Bronchial epithelial cell (primary cell): Measurements from ENCODE around the gene IFIT1. TPM values are rescaled to one million over a fixed set of nuclear protein-coding genes. Genes with fewer than 3 reads are reported as not detected.

Experiments
- DNase-seq: peaks from one replicate; pipeline ENCODE4 v3.0.0-alpha.2; 2010; ENCODE audit warnings: low read depth
- FAIRE-seq: peaks from 2 replicates; lab custom pipeline; 2011; peaks lifted over from hg19 to GRCh38; lab: Jason Lieb, UNC
- H3K27me3 ChIP-seq: 2 replicates; pipeline ENCODE4 v1.5.1; 2011; ENCODE audit warnings: low read length; ENCODE audit not compliant: control insufficient read depth, insufficient read depth
- H3K36me3 ChIP-seq: 2 replicates; pipeline ENCODE4 v1.5.1; 2011; ENCODE audit warnings: low read length; ENCODE audit not compliant: control insufficient read depth, insufficient read depth
- H3K4me3 ChIP-seq: 2 replicates; pipeline ENCODE4 v1.5.1; 2011; ENCODE audit warnings: mild to moderate bottlenecking, low read depth, low read length, control low read depth
- total RNA-seq: library from RNA; depleted of rRNA; stranded (reverse); fragments of >200 nt; gene quantifications from 2 replicates; pipeline ENCODE4 v1.2.1, GENCODE V29; 2014
- TF ChIP-seq, protein P1 (sequence below): IDR thresholded peaks from 2 replicates; pipeline ENCODE4 v1.5.1; 2011; ENCODE audit warnings: mild to moderate bottlenecking, moderate library complexity, low read length, control low read depth, inconsistent platforms; ENCODE audit not compliant: insufficient read depth, severe bottlenecking

Gene IFIT1
- total RNA-seq, 1 donor from 2014 or later: 0.26 TPM

DNA sequence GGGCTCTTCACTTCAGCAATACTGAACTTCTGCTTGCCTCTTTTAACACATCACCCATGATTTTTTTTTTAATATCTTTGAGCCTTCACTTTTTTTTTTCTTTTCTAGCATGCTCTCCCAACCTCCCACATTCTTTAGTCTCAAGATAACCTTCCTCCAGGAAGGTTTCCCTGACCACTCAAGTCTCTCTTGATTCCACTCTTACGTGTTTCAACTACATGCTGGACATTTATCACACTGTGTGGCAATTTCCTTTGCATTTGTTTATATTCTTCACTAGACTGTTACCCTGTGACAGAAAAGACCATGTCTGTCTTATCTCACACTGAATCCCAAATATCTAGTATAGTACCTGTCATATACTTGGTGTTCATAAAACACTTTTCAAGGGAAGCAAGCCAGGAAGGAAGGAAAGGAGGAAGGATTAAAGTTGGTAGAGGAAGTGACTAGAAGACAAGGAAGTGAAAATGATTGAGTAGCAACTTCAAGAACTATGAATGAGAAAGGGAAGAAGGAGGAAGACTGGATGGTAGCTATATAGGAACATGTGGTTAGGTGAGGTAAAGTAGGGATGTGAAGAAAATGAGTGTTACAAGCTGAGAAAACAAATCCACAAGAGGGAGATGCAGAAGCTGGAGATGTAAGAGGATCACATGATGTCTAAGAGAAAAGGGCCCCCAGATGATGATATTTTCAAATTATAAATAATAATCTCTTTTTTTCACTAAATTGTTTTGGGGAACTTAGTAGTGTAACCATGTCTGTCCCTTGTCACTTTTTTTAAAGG is 62.3 kb downstream of the IFIT1 start:
- H3K27me3 ChIP-seq: no peaks in the 10 kb centered on the region
- H3K4me3 ChIP-seq: no peak overlapping the region
- no peak for FAIRE-seq
- no peak for DNase-seq
- TF ChIP-seq, protein P1, sequence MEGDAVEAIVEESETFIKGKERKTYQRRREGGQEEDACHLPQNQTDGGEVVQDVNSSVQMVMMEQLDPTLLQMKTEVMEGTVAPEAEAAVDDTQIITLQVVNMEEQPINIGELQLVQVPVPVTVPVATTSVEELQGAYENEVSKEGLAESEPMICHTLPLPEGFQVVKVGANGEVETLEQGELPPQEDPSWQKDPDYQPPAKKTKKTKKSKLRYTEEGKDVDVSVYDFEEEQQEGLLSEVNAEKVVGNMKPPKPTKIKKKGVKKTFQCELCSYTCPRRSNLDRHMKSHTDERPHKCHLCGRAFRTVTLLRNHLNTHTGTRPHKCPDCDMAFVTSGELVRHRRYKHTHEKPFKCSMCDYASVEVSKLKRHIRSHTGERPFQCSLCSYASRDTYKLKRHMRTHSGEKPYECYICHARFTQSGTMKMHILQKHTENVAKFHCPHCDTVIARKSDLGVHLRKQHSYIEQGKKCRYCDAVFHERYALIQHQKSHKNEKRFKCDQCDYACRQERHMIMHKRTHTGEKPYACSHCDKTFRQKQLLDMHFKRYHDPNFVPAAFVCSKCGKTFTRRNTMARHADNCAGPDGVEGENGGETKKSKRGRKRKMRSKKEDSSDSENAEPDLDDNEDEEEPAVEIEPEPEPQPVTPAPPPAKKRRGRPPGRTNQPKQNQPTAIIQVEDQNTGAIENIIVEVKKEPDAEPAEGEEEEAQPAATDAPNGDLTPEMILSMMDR: no peak
- no peaks in the 10 kb centered on the region for H3K36me3 ChIP-seq

Other genes with a start within 250 kb of the IFIT1 start
- gene CH25H, start 185.3 kb upstream of the IFIT1 start, total RNA-seq: not detected in 2 replicates
- gene LIPA, start 140.8 kb upstream of the IFIT1 start, total RNA-seq: 13.6 and 20.8 TPM in 2 replicates
- 0.13 and 0.26 TPM in 2 replicates for gene IFIT2, start 90.6 kb upstream of the IFIT1 start, total RNA-seq
- gene IFIT3, start 64.6 kb upstream of the IFIT1 start, total RNA-seq: 0.13 and 0.26 TPM in 2 replicates
- not detected in 2 replicates for gene IFIT1B, start 14.6 kb upstream of the IFIT1 start, total RNA-seq
- gene IFIT5, start 21.9 kb downstream of the IFIT1 start, total RNA-seq: 3.1 and 5.3 TPM in 2 replicates
- gene SLC16A12, start 143.0 kb downstream of the IFIT1 start, total RNA-seq: not detected in 2 replicates